NCI-H2107 treated with DMSO at 0.1 percent for 48 hours (cell line): ENCODE data around the gene PARK7.

Experiments
- DNase-seq: peaks from one replicate; lab custom pipeline; 2025; ENCODE audit not compliant: unreplicated experiment; lab: John Stamatoyannopoulos, UW

The PARK7 gene

GRCh38 chr1:7980984-7981383 is 19.5 kb downstream of the PARK7 start:
- DNase-seq: no peak

- DNase-seq: no peak
Measured at GRCh38 chr1:7983086-7983778, 21.7 kb downstream of the PARK7 start.

- no peak for DNase-seq
Measured at GRCh38 chr1:7984811-7985210, 23.3 kb downstream of the PARK7 start.

GRCh38 chr1:7985851-7986612 is 24.5 kb downstream of the PARK7 start:
- no peak for DNase-seq

GRCh38 chr1:7987528-7987927 is 26.0 kb downstream of the PARK7 start:
- DNase-seq: no peak

- no peak for DNase-seq
Measured at GRCh38 chr1:7988576-7988975, 27.1 kb downstream of the PARK7 start.

GRCh38 chr1:7989762-7990428 is 28.4 kb downstream of the PARK7 start:
- DNase-seq: no peak

GRCh38 chr1:7991504-7992440 is 30.3 kb downstream of the PARK7 start:
- no peak for DNase-seq

GRCh38 chr1:7992885-7993284 is 31.4 kb downstream of the PARK7 start:
- DNase-seq: no peak

- DNase-seq: no peak
Measured at GRCh38 chr1:7993593-7994479, 32.3 kb downstream of the PARK7 start.

- DNase-seq: no peak
Measured at GRCh38 chr1:7994827-7995226, 33.3 kb downstream of the PARK7 start.

- DNase-seq: no peak
Measured at GRCh38 chr1:7995437-7995836, 33.9 kb downstream of the PARK7 start.

- no peak for DNase-seq
Measured at GRCh38 chr1:8002329-8002910, 40.9 kb downstream of the PARK7 start.

- DNase-seq: no peak
Measured at GRCh38 chr1:8002921-8003320, 41.4 kb downstream of the PARK7 start.

GRCh38 chr1:8003438-8004112 is 42.1 kb downstream of the PARK7 start:
- no peak for DNase-seq

- no peak for DNase-seq
Measured at GRCh38 chr1:8004113-8004802, 42.7 kb downstream of the PARK7 start.

GRCh38 chr1:8004803-8005573 is 43.5 kb downstream of the PARK7 start:
- no peak for DNase-seq
